OCI-LY1 (cell line): ENCODE results near the gene ZNF569.

ENCODE experiments used
- CTCF ChIP-seq: fragments of 200-600 bp; sonication (generic), shearing (Covaris generic); IDR thresholded peaks from 2 replicates; pipeline ENCODE4 v1.5.1; 2017; ENCODE audit warnings: mild to moderate bottlenecking, antibody characterized with exemption, low read length, moderate library complexity, mixed read lengths
- EZH2 ChIP-seq: fragments of 200-600 bp; sonication (generic), shearing (Covaris generic); IDR thresholded peaks from 2 replicates; pipeline ENCODE4 v1.8.0; 2017; ENCODE audit warnings: borderline replicate concordance, mixed run types, mild to moderate bottlenecking, antibody characterized with exemption, low read length, moderate library complexity, mixed read lengths

DNA sequence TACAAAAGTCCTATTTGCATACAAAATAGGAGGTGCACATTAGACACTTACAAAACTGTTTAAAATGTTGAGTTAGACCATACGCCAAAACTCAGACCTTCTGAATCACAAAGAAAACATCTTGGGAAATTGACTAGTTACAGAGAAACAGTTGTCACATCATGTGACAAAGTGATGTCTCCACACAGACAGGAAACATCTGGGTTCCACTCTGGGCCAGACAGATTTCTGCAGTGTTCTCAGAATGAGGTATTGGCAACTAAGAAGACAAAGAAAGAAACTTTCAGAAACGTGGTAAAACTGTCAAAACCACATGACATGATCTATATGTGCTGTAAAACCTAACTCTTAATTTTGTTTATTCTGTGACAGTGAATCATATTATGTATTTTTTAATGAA, 46.2 kb upstream of the ZNF569 start:
- TF ChIP-seq CTCF (no peak), EZH2 (no peak)
